GM10847 (cell line): Measurements from ENCODE around the gene TRIM21.

Source experiments
- POLR2A ChIP-seq: IDR thresholded peaks from 2 replicates; pipeline ENCODE4 v1.6.1; 2011; ENCODE audit not compliant: insufficient read length; ENCODE audit errors: extremely low read depth

TRIM21 gene

GRCh38 chr11:4393209-4393857 lies at the start of gene TRIM21:
Gene TRIM21, minus strand, starts transcription at chr11:4393702. Its CDS starts 3,293 bp downstream, at chr11:4390409.
- TF ChIP-seq POLR2A, result peak; percentile 25

- no peak for TF ChIP-seq POLR2A
Observed at GRCh38 chr11:4441515-4441914, 48.0 kb upstream of the TRIM21 start.

DNA sequence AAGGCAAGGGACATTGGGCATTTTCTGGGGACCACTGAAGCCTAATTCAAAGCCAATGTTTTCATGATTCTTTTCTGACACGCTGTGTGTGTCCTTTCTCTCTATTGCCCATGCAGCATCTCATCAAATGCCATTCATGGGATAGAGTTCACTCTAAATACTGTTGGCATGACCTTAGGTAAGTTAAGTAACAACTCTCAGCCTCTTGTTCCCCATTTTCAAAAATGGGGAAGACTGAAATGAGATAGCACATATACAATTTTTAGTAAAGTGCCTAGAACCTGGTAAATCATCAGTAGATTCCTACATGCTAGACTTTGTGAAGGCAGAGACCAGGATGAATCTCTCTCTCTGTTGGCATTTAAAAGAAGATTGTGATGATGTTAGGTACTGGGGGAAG lies 42.9 kb upstream of the TRIM21 start:
- TF ChIP-seq POLR2A, result no peak

DNA sequence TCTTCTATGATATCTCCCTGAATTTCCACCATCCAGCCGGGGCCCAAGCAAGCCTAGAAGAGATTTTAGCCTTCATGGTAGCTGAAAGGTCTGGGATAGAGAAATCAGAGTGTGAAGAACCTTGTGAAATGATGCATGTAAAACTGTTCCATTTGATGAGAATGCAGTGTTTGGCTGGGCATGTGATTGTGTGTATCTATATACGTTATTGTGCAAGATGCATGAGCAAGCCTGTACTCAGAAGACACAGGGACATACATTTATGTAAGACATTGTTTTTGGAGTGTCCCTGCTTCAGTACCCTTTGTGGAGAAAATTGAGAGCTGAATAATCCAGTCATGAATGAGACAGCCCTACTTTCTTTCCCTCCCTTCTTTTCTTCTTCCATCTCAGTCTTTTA lies 40.4 kb upstream of the TRIM21 start:
- no peak for TF ChIP-seq POLR2A

DNA sequence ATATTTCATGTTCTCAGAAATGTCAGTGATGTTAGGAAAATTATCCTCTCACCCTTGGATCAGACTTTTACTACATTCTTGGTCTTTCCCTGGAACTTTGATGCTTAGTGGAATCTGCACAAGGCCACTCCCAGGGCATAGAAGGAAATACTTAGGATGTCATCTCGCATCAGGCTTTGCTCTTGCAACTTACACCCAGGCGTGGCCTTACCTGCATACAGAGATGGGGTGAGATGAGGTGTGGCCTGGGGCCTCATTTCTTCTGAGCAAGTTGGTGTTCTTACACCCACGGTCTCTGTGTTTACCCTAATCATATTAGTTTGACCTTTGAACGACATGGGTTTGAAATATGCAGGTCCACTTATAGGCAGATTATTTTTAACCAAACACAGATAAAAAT lies 36.5 kb upstream of the TRIM21 start:
- no peak for TF ChIP-seq POLR2A

DNA sequence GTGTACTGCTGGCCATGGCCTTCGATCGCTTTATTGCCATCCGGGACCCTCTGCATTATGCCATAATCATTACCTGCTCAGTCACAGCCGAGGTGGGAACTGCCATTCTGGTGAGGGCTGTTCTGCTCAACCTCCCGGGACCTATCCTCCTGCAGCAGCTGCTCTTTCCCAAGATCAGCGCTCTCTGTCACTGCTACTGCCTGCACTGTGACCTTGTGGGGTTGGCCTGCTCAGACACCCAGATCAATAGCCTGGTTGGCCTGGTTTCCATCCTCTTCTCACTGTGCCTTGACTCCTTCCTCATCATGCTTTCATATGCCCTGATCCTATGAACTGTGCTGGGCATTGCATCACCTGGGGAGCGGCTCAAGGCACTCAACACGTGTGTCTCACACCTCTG lies 24.9 kb upstream of the TRIM21 start:
- TF ChIP-seq POLR2A, result no peak

GRCh38 chr11:4416816-4417215 lies 23.3 kb upstream of the TRIM21 start:
- no peak for TF ChIP-seq POLR2A

- TF ChIP-seq POLR2A, result no peak
Observed at GRCh38 chr11:4416306-4416705, 22.8 kb upstream of the TRIM21 start.

DNA sequence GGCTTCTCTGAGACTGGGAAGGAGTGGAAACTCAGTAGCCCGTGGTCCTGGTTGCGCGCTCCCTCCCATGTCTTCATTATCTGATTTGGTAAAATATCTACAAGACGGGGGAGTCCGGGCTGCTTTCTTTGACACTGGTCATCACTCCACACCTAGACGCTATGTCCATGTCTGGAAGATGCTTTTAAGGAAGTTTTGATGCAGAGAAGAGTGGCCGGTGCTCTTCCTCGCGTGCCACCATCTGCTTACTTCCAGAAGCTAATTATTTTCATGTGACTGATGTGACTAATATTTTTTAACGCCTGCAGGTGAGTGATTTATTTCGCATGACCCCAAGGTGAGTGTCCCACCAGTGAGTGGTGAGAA lies 339 bp upstream of the TRIM21 start:
- TF ChIP-seq POLR2A, result no peak

DNA sequence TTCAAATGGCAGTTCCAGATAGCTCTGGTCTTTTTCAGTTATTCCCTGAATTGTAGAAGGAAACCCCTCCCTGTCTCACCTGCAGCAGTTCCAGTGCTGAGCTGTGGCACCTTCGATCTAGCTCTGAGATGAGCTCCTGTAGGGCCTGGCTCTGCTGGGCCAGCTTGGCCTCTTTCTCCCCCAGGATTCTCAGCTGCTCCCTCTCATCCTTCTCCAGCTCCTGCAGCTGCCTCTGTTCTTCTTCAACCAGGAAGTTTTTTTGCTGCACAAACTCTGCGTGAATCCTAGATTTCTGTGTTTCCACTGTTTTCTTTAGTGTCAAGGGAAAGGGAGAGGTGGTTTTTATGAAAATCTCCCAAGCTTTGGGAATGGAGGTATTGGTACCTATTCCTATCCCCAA lies 5.3 kb downstream of the TRIM21 start:
- no peak for TF ChIP-seq POLR2A

GRCh38 chr11:4385978-4386740 lies 7.3 kb downstream of the TRIM21 start:
- no peak for TF ChIP-seq POLR2A

- TF ChIP-seq POLR2A, result no peak
Observed at GRCh38 chr11:4381901-4382300, 11.6 kb downstream of the TRIM21 start.

DNA sequence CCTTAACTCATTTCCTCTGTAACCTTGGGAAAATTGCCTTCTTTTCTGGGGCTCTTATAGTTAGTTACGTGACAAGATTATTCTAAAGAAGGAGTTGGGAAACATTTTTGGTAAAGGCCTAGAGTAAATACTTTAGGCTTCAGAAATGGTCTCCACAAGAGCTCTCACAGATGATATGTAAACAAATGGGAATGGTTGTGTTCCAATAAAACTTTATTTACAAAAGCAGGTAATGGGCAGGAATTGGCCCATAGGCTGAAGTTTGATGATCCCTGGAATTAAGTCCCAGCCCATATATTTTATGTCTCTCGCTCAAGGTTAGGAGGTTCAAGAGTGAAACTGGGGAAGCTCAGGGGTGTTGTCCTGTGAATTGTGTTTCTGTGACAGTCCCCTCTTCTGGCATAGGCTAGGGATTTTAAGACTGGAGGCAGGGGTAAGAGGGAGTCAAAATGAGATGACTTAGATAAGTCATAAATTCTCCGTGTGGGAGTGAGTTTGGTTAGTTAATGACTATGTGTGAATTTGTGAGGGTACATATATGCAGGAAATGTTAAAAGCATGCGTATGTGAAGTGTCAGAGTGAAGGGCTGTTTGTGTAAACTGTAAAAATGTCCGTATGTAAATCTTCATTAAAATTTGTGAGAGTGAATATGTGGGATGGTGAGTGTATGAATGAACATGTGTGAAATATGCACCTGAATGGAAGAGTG lies 17.9 kb downstream of the TRIM21 start:
- no peak for TF ChIP-seq POLR2A

- TF ChIP-seq POLR2A, result no peak
Observed at GRCh38 chr11:4370166-4370565, 23.3 kb downstream of the TRIM21 start.

DNA sequence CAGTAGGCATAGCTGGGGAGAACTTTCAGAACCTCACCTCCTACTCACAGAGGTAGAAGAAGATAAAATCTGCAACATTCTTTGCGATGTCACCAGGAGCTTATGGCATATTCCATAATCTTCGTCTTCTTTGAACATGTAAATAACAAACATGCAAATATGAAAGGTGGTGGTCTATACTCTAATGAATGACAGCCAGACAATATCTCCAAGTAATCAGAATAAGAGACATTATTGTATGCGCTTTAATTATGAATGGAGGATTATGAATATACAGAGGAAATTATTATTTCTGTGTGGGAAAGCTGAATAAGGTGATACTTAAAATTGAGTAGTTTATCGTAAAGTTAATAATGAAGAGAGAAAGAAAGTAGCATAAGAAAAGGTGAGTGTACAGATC lies 25.2 kb downstream of the TRIM21 start, which contains the start of gene OR52B4:
Gene OR52B4, minus strand, starts transcription at position 101 of the 400 bp plus-strand sequence. Its CDS starts 91 bp downstream, at position 10.
- no peak for TF ChIP-seq POLR2A
